ENCODE measurements around the gene SCAI.
"Not testable (repeated sequence)": the region's sequence is repeated elsewhere in the genome, so short reads cannot be mapped to it uniquely, and the experiment has no call there.

SCAI gene

GRCh38 chr9:125143377-125144090 is at the start of gene SCAI:
TSS of gene SCAI (minus strand) at chr9:125143528. CDS start at chr9:125143437, 91 bp downstream.
- peak; percentile 98 to 99 for DNase-seq

- DNase-seq, result peak in 1 of 2 experiments; percentile 29
These were observed 47.1 kb upstream of the SCAI start for GRCh38 chr9:125190361-125190801.

- peak; percentile 97 to 98 for DNase-seq
These were observed 46.3 kb upstream of the SCAI start, which contains the start of gene PPP6C for GRCh38 chr9:125189361-125190289. TSS of gene PPP6C (minus strand) at chr9:125189803. CDS start at chr9:125189718, 85 bp downstream.

- peak in 1 of 2 experiments; percentile 6 for DNase-seq
These were observed 45.7 kb upstream of the SCAI start for GRCh38 chr9:125189011-125189360.

- no peak for DNase-seq
These were observed 40.2 kb upstream of the SCAI start for GRCh38 chr9:125183561-125183960.

- DNase-seq, result no peak
These were observed 39.7 kb upstream of the SCAI start for GRCh38 chr9:125183054-125183453.

GRCh38 chr9:125181756-125182155 is 38.4 kb upstream of the SCAI start:
- not testable (repeated sequence) for DNase-seq

GRCh38 chr9:125180876-125181275 is 37.5 kb upstream of the SCAI start:
- DNase-seq, result no peak

GRCh38 chr9:125179776-125180175 is 36.4 kb upstream of the SCAI start:
- DNase-seq, result not testable (repeated sequence)

GRCh38 chr9:125177888-125178287 is 34.6 kb upstream of the SCAI start:
- no peak for DNase-seq

- no peak for DNase-seq
These were observed 33.3 kb upstream of the SCAI start for GRCh38 chr9:125176636-125177035.

- no peak for DNase-seq
These were observed 28.9 kb upstream of the SCAI start for GRCh38 chr9:125172031-125172755.

GRCh38 chr9:125169895-125170294 is 26.6 kb upstream of the SCAI start:
- DNase-seq, result no peak

GRCh38 chr9:125166762-125167161 is 23.4 kb upstream of the SCAI start:
- no peak for DNase-seq

- DNase-seq, result not testable (repeated sequence)
These were observed 19.6 kb upstream of the SCAI start for GRCh38 chr9:125162891-125163290.

- no peak for DNase-seq
These were observed 18.1 kb upstream of the SCAI start for GRCh38 chr9:125161284-125161918.

GRCh38 chr9:125160750-125161149 is 17.4 kb upstream of the SCAI start:
- no peak for DNase-seq

- no peak for DNase-seq
These were observed 13.2 kb upstream of the SCAI start for GRCh38 chr9:125156551-125156950.

- DNase-seq, result no peak
These were observed 10.5 kb upstream of the SCAI start for GRCh38 chr9:125153712-125154367.

- no peak for DNase-seq
These were observed 8.4 kb upstream of the SCAI start for GRCh38 chr9:125151730-125152129.

GRCh38 chr9:125150349-125151245 is 7.3 kb upstream of the SCAI start:
- no peak for DNase-seq
